Measurements from ENCODE around the gene PABPC3. TPM values are rescaled to one million over a fixed set of nuclear protein-coding genes. Genes with fewer than 3 reads are reported as not detected.

Gene PABPC3
- total RNA-seq, 2 experiments from 2014 or later: 1.3 to 1.5 TPM

DNA sequence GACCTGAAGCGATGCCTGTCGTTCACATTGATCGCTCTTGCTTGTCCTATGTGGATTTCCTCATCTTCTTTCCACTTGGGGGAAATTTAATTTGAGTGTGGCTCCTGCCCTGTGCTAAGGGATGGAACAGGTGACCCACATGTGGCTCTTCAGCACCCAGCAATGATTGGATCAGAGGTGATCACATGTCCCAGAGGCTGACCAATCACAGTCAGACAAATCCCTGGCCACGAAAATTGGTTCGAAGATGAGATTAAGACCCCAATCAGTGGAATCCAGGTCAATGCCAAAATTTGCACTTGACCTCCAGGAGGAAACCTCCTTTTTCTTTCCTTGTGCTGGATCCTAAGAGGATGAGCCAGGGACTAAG lies 52.5 kb downstream of the PABPC3 start:
- CTCF ChIA-PET: no interaction called here

More for the DNA sequence above, 52.5 kb downstream of the PABPC3 start:
- Mint-ChIP-seq H3K4me1 (ENCODE audit: low read depth) (no peaks in the 10 kb centered on the region), H3K4me3 (no peak overlapping the region), H3K27ac (no peak overlapping the region), H3K36me3 (ENCODE audit: low read depth) (no peaks in the 10 kb centered on the region), H3K27me3 (ENCODE audit: low read depth) (peaks cover 8% of the 10 kb centered on the region), H3K9me3 (no peaks in the 10 kb centered on the region)
- DNase-seq: no peak
- intact Hi-C loops (cut with micrococcal nuclease): no loop called here

Other genes starting within 250 kb of the PABPC3 start
- gene AMER2, start 76.2 kb downstream of the PABPC3 start, total RNA-seq: not detected
- 1 to 10 TPM; 5.5 to 5.7 TPM for gene MTMR6, start 191.4 kb downstream of the PABPC3 start, total RNA-seq
- gene NUP58, start 205.5 kb downstream of the PABPC3 start, total RNA-seq: 10 to 100 TPM; 91.9 to 93.0 TPM